Left kidney (tissue), 2 donors: ENCODE results near the gene ABCD1. TPM values are rescaled to one million over a fixed set of nuclear protein-coding genes. Genes with fewer than 3 reads are reported as not detected.

Experiments
- DNase-seq: peaks from one replicate; pipeline ENCODE4 v3.0.0-alpha.2; 2013
- polyA plus RNA-seq: library from polyadenylated mRNA; unstranded; fragments of 120-200 nt; gene quantifications from one replicate; pipeline ENCODE4 v1.2.1, GENCODE V29; 2013; ENCODE audit not compliant: insufficient read length

Gene ABCD1
- polyA plus RNA-seq, 1 donor = 6.4 TPM

GRCh38 chrX:153791104-153791852, 66.6 kb downstream of the ABCD1 start:
- DNase-seq = no peak

- DNase-seq = no peak
These were observed 67.7 kb downstream of the ABCD1 start for GRCh38 chrX:153792368-153792767.

DNA sequence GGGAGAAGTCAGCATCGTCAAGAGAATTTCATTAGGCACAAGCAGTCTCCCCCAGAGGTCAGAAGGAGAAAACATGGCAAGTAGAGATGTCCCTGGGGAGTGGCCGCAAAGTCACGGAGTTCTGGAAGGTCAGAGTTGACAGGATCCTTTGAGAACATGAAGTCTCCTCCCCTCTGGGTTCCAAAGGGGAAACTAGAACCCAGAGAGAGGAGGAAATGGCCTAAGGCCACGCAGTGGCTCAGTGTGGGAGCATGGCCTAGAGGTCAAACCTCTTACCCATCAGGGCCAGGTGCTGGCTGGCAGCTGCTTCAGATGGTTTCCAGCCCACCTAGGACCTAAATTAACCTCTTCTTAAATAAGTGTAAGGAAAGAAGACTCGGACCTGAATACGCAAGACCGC, 68.6 kb downstream of the ABCD1 start:
- no peak for DNase-seq

Other genes with a start within 250 kb of the ABCD1 start
- 148 TPM for gene BGN, start 229.9 kb upstream of the ABCD1 start, polyA plus RNA-seq
- gene ATP2B3, start 207.2 kb upstream of the ABCD1 start, polyA plus RNA-seq = 0.18 TPM
- 14.7 TPM for gene CCNQ, start 125.7 kb upstream of the ABCD1 start, polyA plus RNA-seq
- 33.8 TPM for gene DUSP9, start 77.7 kb upstream of the ABCD1 start, polyA plus RNA-seq
- 7.5 TPM for gene PNCK, start 51.0 kb upstream of the ABCD1 start, polyA plus RNA-seq
- 56.6 TPM for gene SLC6A8, start 36.9 kb upstream of the ABCD1 start, polyA plus RNA-seq
- 184 TPM for gene BCAP31, start 469 bp upstream of the ABCD1 start, polyA plus RNA-seq
- gene PLXNB3, start 39.4 kb downstream of the ABCD1 start, polyA plus RNA-seq = 1.5 TPM
- 0.73 TPM for gene SRPK3, start 56.2 kb downstream of the ABCD1 start, polyA plus RNA-seq
- 70.1 TPM for gene IDH3G, start 69.5 kb downstream of the ABCD1 start, polyA plus RNA-seq
- 134 TPM for gene SSR4, start 69.8 kb downstream of the ABCD1 start, polyA plus RNA-seq
- 8.5 TPM for gene PDZD4, start 105.7 kb downstream of the ABCD1 start, polyA plus RNA-seq
- 46.9 TPM for gene L1CAM, start 161.3 kb downstream of the ABCD1 start, polyA plus RNA-seq
- gene AVPR2, start 179.8 kb downstream of the ABCD1 start, polyA plus RNA-seq = 2.0 TPM
- 29.1 TPM for gene ARHGAP4, start 201.4 kb downstream of the ABCD1 start, polyA plus RNA-seq
- 62.1 TPM for gene NAA10, start 210.2 kb downstream of the ABCD1 start, polyA plus RNA-seq
- 20.7 TPM for gene RENBP, start 219.8 kb downstream of the ABCD1 start, polyA plus RNA-seq
- gene HCFC1, start 247.0 kb downstream of the ABCD1 start, polyA plus RNA-seq = 43.2 TPM
- gene TMEM187, start 247.9 kb downstream of the ABCD1 start, polyA plus RNA-seq = 5.2 TPM